GM15510 (cell line): Measurements from ENCODE around the gene SPINK1.

ENCODE experiments used
- POLR2A ChIP-seq: IDR thresholded peaks from 3 replicates; pipeline ENCODE4 v1.6.1; 2011; ENCODE audit warnings: borderline replicate concordance; ENCODE audit not compliant: insufficient read length; ENCODE audit errors: extremely low read depth

The SPINK1 gene

DNA sequence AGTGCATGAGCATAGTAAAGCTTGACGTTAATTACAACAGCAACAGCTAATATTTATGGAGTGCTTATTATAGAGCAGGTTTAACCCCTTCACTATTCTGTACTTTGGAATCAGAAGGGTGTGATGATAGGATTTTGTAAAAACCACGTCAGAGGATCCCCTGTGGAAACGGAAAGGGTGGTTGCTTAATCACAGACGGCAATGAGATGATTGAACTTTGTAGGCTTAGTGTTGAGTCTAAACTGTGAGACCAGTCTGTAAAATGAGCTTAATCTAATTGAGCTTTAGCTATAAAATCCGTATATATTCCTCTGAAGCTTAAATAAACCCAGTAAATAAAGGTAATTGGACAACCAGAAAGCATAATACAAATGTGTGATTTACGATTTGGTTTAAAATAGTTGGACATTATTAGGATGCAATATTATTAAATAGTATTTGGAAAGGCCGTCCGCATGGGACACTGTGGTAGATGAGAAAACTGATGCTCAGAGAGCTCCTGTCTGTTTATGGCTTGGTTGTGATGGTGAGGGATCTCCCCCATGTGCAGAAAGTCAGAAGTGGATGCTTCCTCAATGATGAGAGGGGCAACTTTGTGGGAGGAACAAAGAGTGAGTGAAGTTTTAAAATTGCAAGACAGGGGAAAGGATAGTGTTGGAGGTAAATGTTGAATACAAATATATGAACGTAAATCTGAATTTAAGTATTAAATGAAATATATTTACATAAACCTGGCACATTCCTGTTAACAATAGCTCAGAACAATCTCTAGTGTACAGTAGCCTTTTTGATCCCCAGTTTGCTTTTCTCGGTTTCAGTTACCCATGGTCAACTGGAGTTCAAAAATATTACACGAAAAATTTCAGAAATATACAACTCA lies 23.7 kb upstream of the SPINK1 start:
- TF ChIP-seq POLR2A, result no peak

DNA sequence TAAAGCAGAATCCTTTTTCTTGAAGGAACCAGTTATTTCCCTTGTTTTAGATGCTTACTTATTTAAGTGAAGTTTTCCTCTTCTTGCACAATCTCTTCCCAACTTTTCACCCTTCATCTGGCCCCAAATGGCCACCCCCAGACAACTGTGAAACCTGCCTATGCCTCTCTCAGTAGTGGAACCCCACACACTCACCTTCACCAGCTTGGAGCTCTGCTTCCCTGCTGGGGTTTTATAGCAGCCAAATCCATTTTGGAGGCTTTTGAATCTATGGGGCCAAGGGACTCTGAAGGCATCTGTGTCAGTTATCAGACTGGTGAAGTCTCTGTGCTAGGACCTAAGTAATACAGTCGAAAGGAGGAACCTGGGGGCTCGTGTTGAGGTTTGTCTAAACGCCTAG lies 22.9 kb upstream of the SPINK1 start:
- no peak for TF ChIP-seq POLR2A

DNA sequence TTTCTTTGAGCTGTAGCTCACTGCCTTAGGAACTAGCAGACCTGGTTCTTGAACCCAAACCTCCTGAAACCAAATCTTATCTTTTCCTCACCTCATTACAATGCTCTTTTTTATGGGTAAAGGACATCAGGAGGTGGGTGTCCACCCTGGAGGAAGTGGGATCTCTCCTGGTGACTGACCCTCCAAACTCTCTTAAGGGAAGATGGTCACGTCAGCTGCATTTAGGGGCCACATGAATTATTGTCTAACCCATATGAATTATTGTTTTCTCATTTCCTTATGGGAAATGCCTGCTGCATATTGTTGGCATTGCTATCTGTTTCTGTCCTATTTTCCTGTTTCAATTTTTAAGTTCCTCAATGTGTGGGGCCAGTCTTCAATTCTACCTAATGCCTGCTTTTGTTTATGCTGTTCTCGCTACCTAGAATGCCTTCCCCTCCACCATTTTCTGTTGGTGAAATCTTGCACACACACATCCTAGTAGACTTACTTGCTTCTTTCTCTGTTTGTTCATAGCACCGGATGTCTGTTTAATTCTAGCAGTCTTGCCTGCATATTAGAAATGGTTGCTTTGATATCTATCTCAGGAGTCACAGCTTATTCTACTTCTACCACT lies 22.0 kb upstream of the SPINK1 start:
- TF ChIP-seq POLR2A, result no peak

DNA sequence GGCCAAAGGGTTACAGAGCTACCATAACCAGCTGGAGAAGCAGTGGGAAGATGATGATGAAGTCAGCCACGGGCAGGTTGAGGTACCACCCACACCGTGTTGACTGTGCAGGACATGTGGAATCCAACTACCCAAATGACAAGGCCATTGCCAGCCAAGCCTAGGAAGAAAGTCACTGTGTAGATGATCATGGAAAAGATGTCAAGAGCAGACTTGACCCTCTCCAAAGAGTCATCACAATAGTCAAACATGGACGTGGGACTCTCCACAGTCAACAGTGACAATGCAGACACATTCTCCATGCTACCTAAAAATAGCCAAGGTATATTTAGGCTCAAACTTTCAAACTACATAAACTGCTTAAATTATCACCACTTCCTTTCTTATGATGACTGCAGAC lies 20.9 kb upstream of the SPINK1 start:
- TF ChIP-seq POLR2A, result no peak

DNA sequence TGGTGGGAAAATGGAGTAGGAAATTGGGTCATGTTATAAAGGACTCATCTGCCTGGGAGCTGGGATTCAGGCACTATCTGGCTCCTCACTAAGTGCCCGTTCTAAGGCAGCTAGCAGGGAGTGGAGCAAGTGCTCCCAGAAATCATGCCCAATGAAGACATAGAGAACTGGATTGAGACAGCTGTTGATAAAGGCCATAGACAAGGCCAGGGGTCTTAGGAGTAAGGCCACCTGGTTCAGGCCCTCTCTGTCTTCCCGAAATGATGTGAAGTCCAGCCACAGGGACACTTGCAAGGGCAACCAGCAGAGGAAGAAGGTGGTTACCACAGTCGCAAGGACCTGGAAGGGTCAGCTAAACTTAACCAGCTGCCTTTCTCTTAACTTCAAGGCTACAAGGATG lies 20.1 kb upstream of the SPINK1 start:
- no peak for TF ChIP-seq POLR2A

DNA sequence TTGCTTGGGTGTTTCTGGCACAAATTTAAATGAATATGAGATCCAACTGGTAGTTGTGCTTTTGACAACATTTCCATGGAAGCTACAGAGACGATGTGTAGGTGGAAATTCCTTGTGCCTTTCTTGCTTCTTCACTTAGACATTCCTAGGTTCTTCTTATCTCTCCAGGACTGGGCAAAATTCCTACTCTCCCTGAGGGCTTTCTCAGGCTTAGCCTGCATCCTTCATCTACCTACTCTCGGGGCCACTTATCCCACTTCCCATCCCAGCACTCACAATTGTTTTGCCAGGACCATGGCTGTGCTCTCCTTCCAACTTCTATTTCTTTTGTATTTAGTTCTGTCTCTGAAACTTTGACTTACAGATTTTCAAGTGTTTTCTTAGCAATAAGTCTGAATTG lies 17.8 kb upstream of the SPINK1 start:
- no peak for TF ChIP-seq POLR2A

DNA sequence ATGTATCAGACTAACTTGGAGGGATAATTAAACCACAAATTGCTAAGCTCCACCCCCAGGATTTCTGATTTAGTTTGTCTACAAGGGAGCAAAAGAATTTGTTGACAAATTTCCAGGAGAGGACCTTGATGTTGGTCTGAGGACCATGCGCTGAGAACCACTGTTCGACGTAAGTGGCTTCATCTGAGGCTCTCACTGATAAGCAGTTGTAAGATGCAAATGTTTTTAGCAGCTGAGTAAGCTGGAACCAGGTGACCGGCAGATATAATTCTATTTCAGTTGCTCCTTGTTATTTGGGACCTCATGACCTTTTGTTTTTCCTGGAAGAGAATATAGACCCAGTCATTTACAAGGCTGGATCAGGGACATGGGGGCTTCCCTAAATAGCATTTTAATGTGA lies 14.1 kb upstream of the SPINK1 start:
- TF ChIP-seq POLR2A, result no peak

DNA sequence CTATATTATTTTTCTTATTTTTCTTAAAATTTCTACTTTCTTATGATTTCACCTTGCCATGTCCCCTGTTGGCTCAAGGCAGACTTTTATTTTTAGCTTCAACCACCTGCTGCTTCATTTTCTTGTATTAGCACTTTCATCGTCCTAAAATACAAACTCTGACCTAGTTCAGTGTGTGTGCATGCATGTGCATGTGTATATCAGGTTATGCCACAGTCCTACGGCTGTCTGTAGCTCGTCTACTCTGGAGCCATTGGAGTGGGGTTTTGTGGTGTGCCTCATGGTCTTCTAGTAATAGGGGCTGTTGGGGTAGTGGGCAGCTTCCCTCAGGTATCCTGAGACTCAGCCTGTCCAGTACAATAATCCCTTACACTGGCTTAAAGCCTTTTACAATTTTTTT lies 13.4 kb upstream of the SPINK1 start:
- TF ChIP-seq POLR2A, result no peak

DNA sequence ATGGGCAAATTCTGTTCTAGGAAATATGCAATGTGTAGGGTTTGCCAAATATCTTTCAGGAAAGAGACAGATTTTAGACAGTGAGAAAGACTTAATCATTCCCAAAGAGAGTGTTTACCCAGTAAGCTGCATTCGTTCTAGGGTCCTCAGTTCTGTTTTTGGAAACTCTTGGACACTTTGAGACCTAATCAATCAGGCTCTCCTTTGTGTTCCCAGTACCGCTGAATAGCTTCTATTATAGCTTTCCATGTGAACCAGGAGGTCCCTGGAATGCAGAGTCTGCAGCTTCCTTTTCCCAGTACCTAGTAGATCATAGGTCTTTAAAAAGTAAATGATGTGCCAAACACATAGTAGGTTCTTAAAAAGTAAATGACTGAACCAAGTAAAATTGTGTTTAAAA lies 11.4 kb upstream of the SPINK1 start:
- TF ChIP-seq POLR2A, result no peak

DNA sequence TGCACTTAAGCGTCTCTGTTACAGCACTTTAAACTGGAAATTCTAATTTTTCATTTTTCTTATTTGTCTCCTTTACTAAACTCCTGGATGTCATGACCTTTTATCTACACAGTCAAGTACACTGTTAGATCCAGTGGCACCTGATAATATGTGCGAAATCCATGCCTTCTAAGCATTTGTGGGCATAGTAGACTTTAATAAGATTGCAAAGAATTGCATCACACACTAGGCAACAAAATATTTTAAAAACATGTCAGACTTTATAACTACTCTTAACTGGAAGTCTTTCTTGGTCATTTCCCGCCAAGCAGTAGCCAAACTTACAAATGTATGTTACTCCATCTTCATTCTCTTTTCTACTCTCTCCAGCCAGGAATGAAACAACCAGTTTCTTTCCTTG lies 5.0 kb upstream of the SPINK1 start:
- no peak for TF ChIP-seq POLR2A

DNA sequence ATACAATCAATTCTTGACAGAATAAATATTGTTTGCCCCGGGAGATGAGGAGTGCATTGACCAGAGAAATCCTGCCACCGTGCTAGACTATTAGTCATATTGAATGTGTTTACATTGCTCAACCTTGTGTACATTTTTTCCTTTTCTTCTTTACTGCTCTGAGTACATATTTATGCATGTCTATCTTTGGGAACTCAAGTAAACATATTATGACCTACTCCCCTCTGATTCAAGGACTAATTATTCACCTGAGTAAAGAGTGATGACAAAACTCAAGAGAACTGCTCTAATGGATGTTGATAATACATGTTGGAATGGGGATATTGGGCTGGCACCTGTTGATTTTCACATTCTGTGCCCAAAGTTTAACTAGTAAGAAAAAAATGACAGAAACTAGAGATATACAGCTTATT lies 3.9 kb upstream of the SPINK1 start:
- TF ChIP-seq POLR2A, result no peak

DNA sequence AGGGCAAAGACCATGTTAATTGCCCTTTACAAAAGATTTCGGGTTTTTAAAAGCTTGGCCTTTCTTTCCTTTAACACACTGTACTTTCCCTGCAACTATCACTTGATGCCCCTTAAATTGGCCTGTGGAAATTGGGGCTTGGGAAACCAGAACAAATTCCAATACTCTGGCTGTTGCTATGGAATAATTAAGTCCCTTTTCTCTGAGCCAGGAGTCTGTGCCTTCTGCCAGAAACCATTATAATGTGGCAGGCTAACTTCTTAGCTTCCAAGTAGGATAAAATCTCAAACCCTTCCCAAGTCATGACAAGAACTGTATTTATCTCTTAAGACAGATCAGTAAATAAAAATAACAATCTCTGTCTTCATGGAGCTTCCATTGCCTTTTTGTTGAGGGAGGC lies 1.1 kb upstream of the SPINK1 start:
- TF ChIP-seq POLR2A, result no peak

DNA sequence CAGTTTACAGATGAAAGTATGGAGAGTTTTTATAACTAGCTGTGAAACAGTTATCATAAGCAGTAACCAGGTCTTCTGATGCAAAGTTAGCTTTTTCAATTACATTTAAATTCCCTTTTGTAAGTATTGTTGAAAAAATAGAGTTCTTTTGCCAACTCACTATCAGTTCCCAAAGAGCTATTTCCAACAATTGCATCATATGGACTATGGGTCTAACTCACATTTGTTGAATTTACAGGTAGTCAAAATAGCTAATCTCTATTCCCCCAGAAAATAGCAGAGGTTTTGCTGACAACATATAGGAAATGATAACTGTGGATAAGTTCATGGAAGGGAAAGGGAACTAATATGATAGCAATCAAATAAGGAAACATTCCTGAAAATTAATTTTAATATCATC lies 1.4 kb downstream of the SPINK1 start:
- TF ChIP-seq POLR2A, result no peak

DNA sequence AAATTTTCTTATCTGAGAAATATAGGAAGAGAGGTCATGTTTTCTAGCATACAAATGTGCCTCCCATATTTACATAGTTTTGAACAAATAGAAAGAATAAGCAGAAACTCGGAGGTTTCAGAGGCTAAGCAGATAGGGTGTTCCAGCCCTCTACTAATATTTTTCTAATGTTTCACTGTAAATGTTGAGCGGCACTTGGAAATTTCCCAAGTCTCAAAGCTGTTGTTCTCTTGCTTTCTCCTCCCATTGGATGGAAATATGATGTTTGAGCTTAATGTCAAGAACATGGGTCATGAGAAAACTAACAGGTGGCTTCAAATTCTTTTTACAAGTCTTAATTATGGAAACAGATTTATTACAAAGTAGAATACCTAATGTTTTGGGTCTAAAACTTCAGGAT lies 5.1 kb downstream of the SPINK1 start:
- no peak for TF ChIP-seq POLR2A

DNA sequence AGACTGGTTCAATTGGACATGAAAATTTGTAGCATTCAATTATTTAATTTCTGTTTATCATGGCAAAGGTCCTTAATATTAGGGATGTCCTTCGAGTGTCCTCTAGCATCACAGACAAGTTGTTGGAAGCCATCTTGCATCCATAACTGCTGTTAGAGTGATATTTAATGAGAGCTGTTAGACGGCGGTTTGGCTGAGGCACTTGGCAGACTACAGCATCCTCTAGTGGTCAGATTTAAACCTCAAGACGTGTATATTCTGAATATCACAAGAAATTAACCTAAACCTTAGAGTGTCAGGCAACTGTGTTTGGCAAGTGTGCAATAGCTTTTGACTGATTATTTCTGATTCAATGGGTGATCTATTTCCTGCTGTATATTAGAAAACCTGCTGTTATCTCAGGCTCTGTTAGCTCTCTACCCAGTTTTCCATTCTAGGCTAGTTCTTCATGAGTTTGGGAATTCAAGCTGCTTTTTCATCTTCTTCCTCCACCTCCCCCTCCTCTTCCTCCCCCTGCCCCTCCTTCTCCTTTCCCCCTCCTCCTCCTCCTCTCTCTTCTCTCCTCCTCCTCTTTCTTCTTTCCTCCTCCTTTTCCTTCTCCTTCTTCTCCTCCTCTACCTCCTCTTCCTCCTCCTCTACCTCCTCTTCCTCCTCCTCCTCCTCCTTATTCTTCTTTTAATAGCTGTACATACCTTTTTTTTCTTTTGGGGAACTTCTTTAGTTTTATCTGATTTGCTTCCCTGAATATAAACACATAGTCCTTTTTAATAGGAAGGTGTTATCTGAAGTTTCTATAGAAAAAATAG lies 8.6 kb downstream of the SPINK1 start:
- TF ChIP-seq POLR2A, result no peak
